Measurements from ENCODE around the gene ADAMTS9. TPM values are rescaled to one million over a fixed set of nuclear protein-coding genes. Genes with fewer than 3 reads are reported as not detected.

Gene ADAMTS9
- total and polyA plus RNA-seq, 2 donors (not counting 3 experiments of a cell fraction or from before 2014, with no cell fraction given), result 6.5 to 23.9 TPM

DNA sequence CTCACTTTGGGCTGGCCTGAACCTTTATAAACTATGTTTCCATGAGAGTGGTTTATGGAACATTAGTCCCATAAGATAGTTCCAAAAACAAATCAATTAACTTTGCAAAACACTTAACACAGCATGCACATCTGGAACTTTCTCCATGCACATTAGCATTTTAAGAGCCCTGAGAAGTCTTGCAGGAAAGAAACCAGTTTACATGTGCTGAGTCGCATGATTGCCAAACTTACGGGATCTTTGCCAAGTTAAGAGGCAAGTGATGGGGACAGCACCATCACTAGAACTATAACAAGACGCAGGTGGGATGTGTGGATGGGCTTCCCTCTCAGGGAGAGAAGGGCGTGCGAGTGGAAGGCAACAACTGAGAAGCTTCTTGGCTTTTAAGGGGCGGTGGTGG lies 20.7 kb downstream of the ADAMTS9 start:
- no peak overlapping the region for H2AFZ ChIP-seq (ENCODE audit: low read depth, low read length)
- no peaks in the 10 kb centered on the region for H3K9me3 ChIP-seq (replicated peaks; ENCODE audit: control insufficient read depth, insufficient read depth, low read length)
- no peaks in the 10 kb centered on the region for H4K20me1 ChIP-seq (replicated peaks; ENCODE audit: control insufficient read depth, extremely low read depth, insufficient read depth, low read length)
- no peaks in the 10 kb centered on the region for H3K36me3 ChIP-seq (ENCODE audit: control insufficient read depth in 2 of 2, extremely low read depth in 1 of 2, insufficient read depth in 2 of 2, low read length in 2 of 2)
- FAIRE-seq (no peak), DNase-seq (ENCODE audit: low read depth, low spot score) (no peak)
- dilution Hi-C loops (cut with MboI; ENCODE audit: extremely low pct_ligation_motif_present, low sequenced_read_pairs) (no loop called here), intact Hi-C loops (cut with micrococcal nuclease) (no loop called here)
- TF ChIP-seq GATA2 (IDR thresholded peaks at IDR 0.05; ENCODE audit: insufficient read depth, insufficient read length, low read depth, low read length) (no peak), JUN (IDR thresholded peaks at IDR 0.05; ENCODE audit: borderline replicate concordance, insufficient read depth, insufficient read length, low read depth) (no peak), FOS (IDR thresholded peaks at IDR 0.05; ENCODE audit: borderline replicate concordance, insufficient read depth, low read length) (no peak), CTCF (IDR thresholded peaks at IDR 0.05; ENCODE audit: extremely low read depth in 1 of 2, insufficient read depth in 1 of 2, low read depth in 1 of 2, low read length in 2 of 2) (no peak), POLR2AphosphoS5 (IDR thresholded peaks at IDR 0.05; ENCODE audit: insufficient read depth, low read depth, low read length) (no peak), MYC (IDR thresholded peaks at IDR 0.05; ENCODE audit: low read depth, low read length) (no peak), POLR2A (IDR thresholded peaks at IDR 0.05; ENCODE audit: low read depth, low read length) (no peak), EZH2 (IDR thresholded peaks at IDR 0.05; ENCODE audit: borderline replicate concordance, low read depth, low read length, severe bottlenecking) (no peak), MAX (IDR thresholded peaks at IDR 0.05; ENCODE audit: insufficient read depth, insufficient read length) (no peak)
- no peak overlapping the region for H3K27ac ChIP-seq (ENCODE audit: insufficient read depth, low read depth, low read length)
- peaks cover 24% of the 10 kb centered on the region for H3K4me1 ChIP-seq (ENCODE audit: control insufficient read depth, extremely low read depth, insufficient read depth, low read length)
- ChIA-PET CTCF (interaction anchor here (0.9 to 2.6 kb wide), 2 partner anchors 72 to 134 kb away, joined by 3 to 6 read pairs; no protein-coding TSS in a partner anchor), POLR2A (no interaction called here)
- no peak overlapping the region for H3K4me3 ChIP-seq (replicated peaks in 1 of 3; ENCODE audit: insufficient read depth in 1 of 3, low read depth in 1 of 3, low read length in 3 of 3)
- H3K4me2 ChIP-seq (ENCODE audit: insufficient read depth, low read length), result no peak overlapping the region
- no TSS peak for BruUV-seq (replicated peaks)
- no peak overlapping the region for H3K9ac ChIP-seq (replicated peaks; ENCODE audit: extremely low read depth, insufficient read depth, low read length)
- peaks cover 36% of the 10 kb centered on the region for H3K79me2 ChIP-seq (ENCODE audit: control insufficient read depth, insufficient read depth, low read length)
- H3K27me3 ChIP-seq (ENCODE audit: control insufficient read depth in 2 of 2, insufficient read depth in 2 of 2, low read length in 2 of 2), result no peaks in the 10 kb centered on the region
- no peaks in the 10 kb centered on the region for H3K9me1 ChIP-seq (replicated peaks; ENCODE audit: control insufficient read depth, extremely low read depth, insufficient read depth, low read length)
